HEK293 (cell line): ENCODE measurements around the gene RAB7B.

Source experiments
- RBAK ChIP-seq: fragments of 450-650 bp; formaldehyde crosslinking; IDR thresholded peaks from 2 replicates; pipeline ENCODE4 v1.5.1; 2016; ENCODE audit warnings: missing biosample characterization, missing genetic modification characterization
- SP2 ChIP-seq: fragments of 450-650 bp; formaldehyde crosslinking; IDR thresholded peaks from 2 replicates; pipeline ENCODE4 v1.5.1; 2016; ENCODE audit warnings: missing biosample characterization, missing genetic modification characterization
- WT1 ChIP-seq: fragments of 450-650 bp; formaldehyde crosslinking; IDR thresholded peaks from 2 replicates; pipeline ENCODE4 v1.5.1; 2016; ENCODE audit warnings: missing biosample characterization, missing genetic modification characterization
- ZNF174 ChIP-seq: fragments of 450-650 bp; formaldehyde crosslinking; IDR thresholded peaks from 2 replicates; pipeline ENCODE4 v1.5.0; 2017; ENCODE audit warnings: missing biosample characterization, mild to moderate bottlenecking, missing genetic modification characterization
- ZNF48 ChIP-seq: fragments of 450-650 bp; formaldehyde crosslinking; IDR thresholded peaks from 2 replicates; pipeline ENCODE4 v1.5.1; 2016; ENCODE audit warnings: missing biosample characterization, missing genetic modification characterization
- ZNF677 ChIP-seq: fragments of 450-650 bp; IDR thresholded peaks from 2 replicates; pipeline ENCODE4 v1.5.0; 2018; ENCODE audit warnings: missing biosample characterization, mild to moderate bottlenecking, missing genetic modification characterization, moderate library complexity
- TF ChIP-seq, protein P1 (sequence below): fragments of 450-650 bp; formaldehyde crosslinking; IDR thresholded peaks from 2 replicates; pipeline ENCODE4 v1.5.1; 2016; ENCODE audit warnings: missing biosample characterization, missing genetic modification characterization
- TF ChIP-seq, protein P2 (sequence below): fragments of 450-650 bp; formaldehyde crosslinking; optimal IDR thresholded peaks from 2 replicates; pipeline ENCODE3; 2016; ENCODE audit warnings: missing biosample characterization, mild to moderate bottlenecking, missing genetic modification characterization

DNA sequence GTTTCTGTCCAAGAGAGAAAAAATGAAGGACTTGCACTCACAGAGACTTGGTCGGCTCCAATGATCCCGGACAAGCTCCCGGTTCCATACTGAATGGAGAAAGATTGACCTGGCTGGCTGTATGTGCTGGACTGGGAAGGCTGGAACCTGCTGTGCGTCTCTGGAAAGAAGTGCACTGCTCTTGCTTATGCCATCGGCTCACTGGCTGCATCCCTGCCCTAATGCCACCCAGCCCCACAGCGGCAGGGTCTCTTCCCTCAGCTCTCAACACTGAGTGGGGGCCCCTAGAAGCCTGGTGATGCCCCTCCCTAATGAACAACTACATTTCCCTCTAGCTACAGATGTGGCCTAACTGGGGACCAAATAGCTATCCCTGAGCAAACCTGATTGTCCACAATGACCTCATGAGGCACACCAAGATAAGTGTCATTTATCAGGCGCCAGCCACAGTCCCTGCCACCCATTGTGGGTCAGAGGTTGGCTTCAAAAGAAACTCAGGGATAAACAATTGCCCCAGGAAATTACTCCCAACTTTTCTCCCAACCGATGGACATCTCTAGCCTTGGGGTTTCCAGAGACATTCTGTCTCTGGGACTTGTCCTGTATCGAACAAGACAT, 17.9 kb upstream of the RAB7B start:
- TF ChIP-seq, protein P1, sequence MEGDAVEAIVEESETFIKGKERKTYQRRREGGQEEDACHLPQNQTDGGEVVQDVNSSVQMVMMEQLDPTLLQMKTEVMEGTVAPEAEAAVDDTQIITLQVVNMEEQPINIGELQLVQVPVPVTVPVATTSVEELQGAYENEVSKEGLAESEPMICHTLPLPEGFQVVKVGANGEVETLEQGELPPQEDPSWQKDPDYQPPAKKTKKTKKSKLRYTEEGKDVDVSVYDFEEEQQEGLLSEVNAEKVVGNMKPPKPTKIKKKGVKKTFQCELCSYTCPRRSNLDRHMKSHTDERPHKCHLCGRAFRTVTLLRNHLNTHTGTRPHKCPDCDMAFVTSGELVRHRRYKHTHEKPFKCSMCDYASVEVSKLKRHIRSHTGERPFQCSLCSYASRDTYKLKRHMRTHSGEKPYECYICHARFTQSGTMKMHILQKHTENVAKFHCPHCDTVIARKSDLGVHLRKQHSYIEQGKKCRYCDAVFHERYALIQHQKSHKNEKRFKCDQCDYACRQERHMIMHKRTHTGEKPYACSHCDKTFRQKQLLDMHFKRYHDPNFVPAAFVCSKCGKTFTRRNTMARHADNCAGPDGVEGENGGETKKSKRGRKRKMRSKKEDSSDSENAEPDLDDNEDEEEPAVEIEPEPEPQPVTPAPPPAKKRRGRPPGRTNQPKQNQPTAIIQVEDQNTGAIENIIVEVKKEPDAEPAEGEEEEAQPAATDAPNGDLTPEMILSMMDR (tag by site-specific recombination) = no peak
- TF ChIP-seq SP2 (no peak), ZNF48 (no peak), ZNF174 (tag by site-specific recombination) (no peak), ZNF677 (tag by site-specific recombination) (no peak), RBAK (tag by site-specific recombination) (no peak), WT1 (no peak)
- TF ChIP-seq, protein P2, sequence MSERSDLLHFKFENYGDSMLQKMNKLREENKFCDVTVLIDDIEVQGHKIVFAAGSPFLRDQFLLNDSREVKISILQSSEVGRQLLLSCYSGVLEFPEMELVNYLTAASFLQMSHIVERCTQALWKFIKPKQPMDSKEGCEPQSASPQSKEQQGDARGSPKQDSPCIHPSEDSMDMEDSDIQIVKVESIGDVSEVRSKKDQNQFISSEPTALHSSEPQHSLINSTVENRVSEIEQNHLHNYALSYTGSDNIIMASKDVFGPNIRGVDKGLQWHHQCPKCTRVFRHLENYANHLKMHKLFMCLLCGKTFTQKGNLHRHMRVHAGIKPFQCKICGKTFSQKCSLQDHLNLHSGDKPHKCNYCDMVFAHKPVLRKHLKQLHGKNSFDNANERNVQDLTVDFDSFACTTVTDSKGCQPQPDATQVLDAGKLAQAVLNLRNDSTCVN (tag by site-specific recombination) = no peak
